ENCODE results near the gene CARD6.

GRCh38 chr5:40909723-40910122 lies 68.6 kb downstream of the CARD6 start:
- TF ChIP-seq CTCF (IDR thresholded peaks at IDR 0.05) (no peak), POLR2A (IDR thresholded peaks at IDR 0.05) (no peak)

All from thyroid gland (tissue), 4 donors.